ENCODE measurements around the gene AGBL4.

Gene AGBL4

GRCh38 chr1:48644190-48644900 lies 1379.4 kb downstream of the AGBL4 start:
- H3K27ac ChIP-seq (ENCODE audit: low read depth, low read length) = no peak overlapping the region
- no peak overlapping the region for H3K4me3 ChIP-seq (ENCODE audit: low read depth in 1 of 5, low read length in 5 of 5)

GRCh38 chr1:48643193-48643592 lies 1380.6 kb downstream of the AGBL4 start:
- no peaks in the 10 kb centered on the region for H3K9me3 ChIP-seq (ENCODE audit: control insufficient read depth in 5 of 5, low read length in 5 of 5)
- H3K9ac ChIP-seq (ENCODE audit: low read length in 5 of 5) = no peak overlapping the region
- H3K27ac ChIP-seq (ENCODE audit: low read depth, low read length) = no peak overlapping the region
- peaks cover 0 to 4% (median 0%) of the 10 kb centered on the region in 5 donors for H3K27me3 ChIP-seq (ENCODE audit: control insufficient read depth in 5 of 5, insufficient read depth in 4 of 5, low read length in 5 of 5)
- H3K4me3 ChIP-seq (ENCODE audit: low read depth in 1 of 5, low read length in 5 of 5) = no peak overlapping the region
- peaks cover 0 to 7% (median 0%) of the 10 kb centered on the region in 5 donors for H3K4me1 ChIP-seq (ENCODE audit: control insufficient read depth in 5 of 5, insufficient read depth in 5 of 5, low read length in 5 of 5)
- H3K36me3 ChIP-seq (ENCODE audit: control insufficient read depth in 5 of 5, insufficient read depth in 5 of 5, low read length in 5 of 5) = no peaks in the 10 kb centered on the region

More at GRCh38 chr1:48644190-48644900, 1379.4 kb downstream of the AGBL4 start:
- H3K27me3 ChIP-seq (ENCODE audit: control insufficient read depth in 5 of 5, insufficient read depth in 4 of 5, low read length in 5 of 5) = peaks cover 0 to 4% (median 0%) of the 10 kb centered on the region in 5 donors
- no peak overlapping the region for H3K9ac ChIP-seq (ENCODE audit: low read length in 5 of 5)
- no peaks in the 10 kb centered on the region for H3K9me3 ChIP-seq (ENCODE audit: control insufficient read depth in 5 of 5, low read length in 5 of 5)
- peaks cover 0 to 6% (median 0%) of the 10 kb centered on the region in 5 donors for H3K4me1 ChIP-seq (ENCODE audit: control insufficient read depth in 5 of 5, insufficient read depth in 5 of 5, low read length in 5 of 5)
- H3K36me3 ChIP-seq (ENCODE audit: control insufficient read depth in 5 of 5, insufficient read depth in 5 of 5, low read length in 5 of 5) = no peaks in the 10 kb centered on the region

GRCh38 chr1:48640836-48641492 lies 1382.8 kb downstream of the AGBL4 start:
- Histone ChIP-seq H3K36me3 (ENCODE audit: control insufficient read depth in 5 of 5, insufficient read depth in 5 of 5, low read length in 5 of 5) (no peaks in the 10 kb centered on the region), H3K27ac (ENCODE audit: low read depth, low read length) (no peak overlapping the region), H3K9ac (ENCODE audit: low read length in 5 of 5) (no peak overlapping the region), H3K4me1 (ENCODE audit: control insufficient read depth in 5 of 5, insufficient read depth in 5 of 5, low read length in 5 of 5) (peaks cover 0 to 7% (median 0%) of the 10 kb centered on the region in 5 donors), H3K27me3 (ENCODE audit: control insufficient read depth in 5 of 5, insufficient read depth in 4 of 5, low read length in 5 of 5) (peaks cover 0 to 2% (median 0%) of the 10 kb centered on the region in 5 donors), H3K9me3 (ENCODE audit: control insufficient read depth in 5 of 5, low read length in 5 of 5) (no peaks in the 10 kb centered on the region), H3K4me3 (ENCODE audit: low read depth in 1 of 5, low read length in 5 of 5) (no peak overlapping the region)

- Histone ChIP-seq H3K9me3 (ENCODE audit: control insufficient read depth in 5 of 5, low read length in 5 of 5) (no peaks in the 10 kb centered on the region), H3K4me3 (ENCODE audit: low read depth in 1 of 5, low read length in 5 of 5) (no peak overlapping the region), H3K27ac (ENCODE audit: low read depth, low read length) (no peak overlapping the region), H3K27me3 (ENCODE audit: control insufficient read depth in 5 of 5, insufficient read depth in 4 of 5, low read length in 5 of 5) (peaks cover 0 to 2% (median 0%) of the 10 kb centered on the region in 5 donors), H3K4me1 (ENCODE audit: control insufficient read depth in 5 of 5, insufficient read depth in 5 of 5, low read length in 5 of 5) (no peaks in the 10 kb centered on the region), H3K36me3 (ENCODE audit: control insufficient read depth in 5 of 5, insufficient read depth in 5 of 5, low read length in 5 of 5) (no peaks in the 10 kb centered on the region), H3K9ac (ENCODE audit: low read length in 5 of 5) (no peak overlapping the region)
These were observed 1393.9 kb downstream of the AGBL4 start for GRCh38 chr1:48629867-48630266.

- H3K27me3 ChIP-seq (ENCODE audit: control insufficient read depth in 5 of 5, insufficient read depth in 4 of 5, low read length in 5 of 5) = peaks cover 0 to 2% (median 0%) of the 10 kb centered on the region in 5 donors
- no peaks in the 10 kb centered on the region for H3K36me3 ChIP-seq (ENCODE audit: control insufficient read depth in 5 of 5, insufficient read depth in 5 of 5, low read length in 5 of 5)
- no peaks in the 10 kb centered on the region for H3K4me1 ChIP-seq (ENCODE audit: control insufficient read depth in 5 of 5, insufficient read depth in 5 of 5, low read length in 5 of 5)
- no peak overlapping the region for H3K4me3 ChIP-seq (ENCODE audit: low read depth in 1 of 5, low read length in 5 of 5)
- no peaks in the 10 kb centered on the region for H3K9me3 ChIP-seq (ENCODE audit: control insufficient read depth in 5 of 5, low read length in 5 of 5)
- H3K27ac ChIP-seq (ENCODE audit: low read depth, low read length) = no peak overlapping the region
- H3K9ac ChIP-seq (ENCODE audit: low read length in 5 of 5) = no peak overlapping the region
These were observed 1396.3 kb downstream of the AGBL4 start for GRCh38 chr1:48627486-48627885.

GRCh38 chr1:48619539-48619938 lies 1404.2 kb downstream of the AGBL4 start:
- Histone ChIP-seq H3K27ac (ENCODE audit: low read depth, low read length) (no peak overlapping the region), H3K9ac (ENCODE audit: low read length in 5 of 5) (no peak overlapping the region), H3K9me3 (ENCODE audit: control insufficient read depth in 5 of 5, low read length in 5 of 5) (no peaks in the 10 kb centered on the region), H3K36me3 (ENCODE audit: control insufficient read depth in 5 of 5, insufficient read depth in 5 of 5, low read length in 5 of 5) (no peaks in the 10 kb centered on the region), H3K27me3 (ENCODE audit: control insufficient read depth in 5 of 5, insufficient read depth in 4 of 5, low read length in 5 of 5) (no peaks in the 10 kb centered on the region), H3K4me1 (ENCODE audit: control insufficient read depth in 5 of 5, insufficient read depth in 5 of 5, low read length in 5 of 5) (peaks cover 0 to 12% (median 6%) of the 10 kb centered on the region in 5 donors), H3K4me3 (ENCODE audit: low read depth in 1 of 5, low read length in 5 of 5) (peak overlapping the region in 1 of 5 donors; percentile 18)

- Histone ChIP-seq H3K4me1 (ENCODE audit: control insufficient read depth in 5 of 5, insufficient read depth in 5 of 5, low read length in 5 of 5) (peaks cover 0 to 12% (median 6%) of the 10 kb centered on the region in 5 donors), H3K9me3 (ENCODE audit: control insufficient read depth in 5 of 5, low read length in 5 of 5) (no peaks in the 10 kb centered on the region), H3K9ac (ENCODE audit: low read length in 5 of 5) (no peak overlapping the region), H3K4me3 (ENCODE audit: low read depth in 1 of 5, low read length in 5 of 5) (no peak overlapping the region), H3K36me3 (ENCODE audit: control insufficient read depth in 5 of 5, insufficient read depth in 5 of 5, low read length in 5 of 5) (no peaks in the 10 kb centered on the region), H3K27me3 (ENCODE audit: control insufficient read depth in 5 of 5, insufficient read depth in 4 of 5, low read length in 5 of 5) (no peaks in the 10 kb centered on the region), H3K27ac (ENCODE audit: low read depth, low read length) (no peak overlapping the region)
These were observed 1406.5 kb downstream of the AGBL4 start for GRCh38 chr1:48617252-48617651.

GRCh38 chr1:48616710-48617109 lies 1407.0 kb downstream of the AGBL4 start:
- peaks cover 0 to 12% (median 6%) of the 10 kb centered on the region in 5 donors for H3K4me1 ChIP-seq (ENCODE audit: control insufficient read depth in 5 of 5, insufficient read depth in 5 of 5, low read length in 5 of 5)
- H3K9ac ChIP-seq (ENCODE audit: low read length in 5 of 5) = no peak overlapping the region
- H3K27me3 ChIP-seq (ENCODE audit: control insufficient read depth in 5 of 5, insufficient read depth in 4 of 5, low read length in 5 of 5) = no peaks in the 10 kb centered on the region
- H3K27ac ChIP-seq (ENCODE audit: low read depth, low read length) = no peak overlapping the region
- H3K4me3 ChIP-seq (ENCODE audit: low read depth in 1 of 5, low read length in 5 of 5) = no peak overlapping the region
- no peaks in the 10 kb centered on the region for H3K36me3 ChIP-seq (ENCODE audit: control insufficient read depth in 5 of 5, insufficient read depth in 5 of 5, low read length in 5 of 5)
- no peaks in the 10 kb centered on the region for H3K9me3 ChIP-seq (ENCODE audit: control insufficient read depth in 5 of 5, low read length in 5 of 5)

- H3K9me3 ChIP-seq (ENCODE audit: control insufficient read depth in 5 of 5, low read length in 5 of 5) = no peaks in the 10 kb centered on the region
- peaks cover 0 to 3% (median 0%) of the 10 kb centered on the region in 5 donors for H3K4me1 ChIP-seq (ENCODE audit: control insufficient read depth in 5 of 5, insufficient read depth in 5 of 5, low read length in 5 of 5)
- H3K36me3 ChIP-seq (ENCODE audit: control insufficient read depth in 5 of 5, insufficient read depth in 5 of 5, low read length in 5 of 5) = no peaks in the 10 kb centered on the region
- no peaks in the 10 kb centered on the region for H3K27me3 ChIP-seq (ENCODE audit: control insufficient read depth in 5 of 5, insufficient read depth in 4 of 5, low read length in 5 of 5)
- no peak overlapping the region for H3K27ac ChIP-seq (ENCODE audit: low read depth, low read length)
- no peak overlapping the region for H3K9ac ChIP-seq (ENCODE audit: low read length in 5 of 5)
- no peak overlapping the region for H3K4me3 ChIP-seq (ENCODE audit: low read depth in 1 of 5, low read length in 5 of 5)
These were observed 1411.9 kb downstream of the AGBL4 start for GRCh38 chr1:48611841-48612240.
